Heart left ventricle (tissue), 16 donors: Measurements from ENCODE around the gene SCGB3A2. TPM values are rescaled to one million over a fixed set of nuclear protein-coding genes. Genes with fewer than 3 reads are reported as not detected.

Experiments
- ATAC-seq, 4 donors: fragments of 200-7000 bp; cut with Tn5 transposase; one replicate each; pipeline ENCODE4 v1.9.1; 2020 to 2022; ENCODE audit warnings: moderate library complexity in 4 of 4, mild to moderate bottlenecking in 3 of 4, moderate number of reproducible peaks in 1 of 4
- DNase-seq, 5 donors: peaks; one replicate each; pipeline ENCODE4 v3.0.0-alpha.2; 2020
- H3K27ac ChIP-seq, 12 donors: fragments of 200-600 bp; sonication (generic) in 4 of 12; one replicate each; pipeline versions ENCODE4 v1.5.0 to v1.8.0; 2016 to 2022; ENCODE audit warnings: mild to moderate bottlenecking in 2 of 12
- H3K27me3 ChIP-seq, 9 donors: fragments of 200-600 bp; sonication (generic) in 2 of 9; one replicate each; pipeline versions ENCODE4 v1.5.1 to v1.8.0; 2016 to 2022; ENCODE audit warnings: mild to moderate bottlenecking in 3 of 9
- H3K36me3 ChIP-seq, 9 donors: fragments of 200-600 bp; sonication (generic) in 2 of 9; one replicate each; pipeline versions ENCODE4 v1.5.0 to v1.8.0; 2018 to 2022; ENCODE audit warnings: mild to moderate bottlenecking in 2 of 9
- H3K4me1 ChIP-seq, 12 donors: fragments of 200-600 bp; sonication (generic) in 4 of 12; one replicate each; pipeline versions ENCODE4 v1.5.0 to v1.8.0; 2016 to 2022; ENCODE audit warnings: mild to moderate bottlenecking in 3 of 12
- H3K4me3 ChIP-seq, 12 donors: fragments of 200-600 bp; sonication (generic) in 4 of 12; one replicate each; pipeline versions ENCODE4 v1.5.0 to v1.8.0; 2017 to 2022; ENCODE audit warnings: mild to moderate bottlenecking in 9 of 12, moderate library complexity in 4 of 12
- H3K9me3 ChIP-seq, 12 donors: fragments of 200-600 bp; sonication (generic) in 4 of 12; one replicate each; pipeline versions ENCODE4 v1.5.0 to v1.8.0; 2016 to 2022; ENCODE audit warnings: mild to moderate bottlenecking in 1 of 12
- POLR2A ChIP-seq, 2 donors: fragments of 450-650 bp; IDR thresholded peaks; one replicate each; pipeline ENCODE4 v1.6.1; 2017; ENCODE audit warnings: antibody characterized with exemption in 2 of 2, mild to moderate bottlenecking in 2 of 2, moderate library complexity in 2 of 2
- WGBS, 4 donors: extraction: QIAGEN DNeasy Blood & Tissue Kit in 2 of 4; methylation state at CpG; one replicate each; pipeline versions ENCODE4 v1.1.5 to v1.1.7; 2013 to 2018; 5-methylcytosine and 5-hydroxymethylcytosine counted together
- intact Hi-C, 10 donors: fragments of 100-400 bp; cut with DNase I; formaldehyde crosslinking; loops; one replicate each; pipeline versions ENCODE4 v1.11.1 to v1.14.2; 2022
- polyA plus RNA-seq, 2 donors: library from polyadenylated mRNA; stranded (reverse); fragments of 200-250 nt; gene quantifications; one replicate each; pipeline ENCODE4 v1.2.3, GENCODE V29; 2013
- total RNA-seq, 9 donors: library from RNA; depleted of rRNA in 2 of 9; stranded (reverse); fragments of >200 nt in 2 of 9; fragmentation: NEBNext Ultra II Directional in 3 of 9; extraction: Animal tissue kit (Norgen Biotek cat#: 25700) in 3 of 9; gene quantifications; one replicate each; pipeline versions ENCODE4 v1.1.0 to v1.2.4, GENCODE V29; 2016 to 2023
- TF ChIP-seq, protein P1 (sequence below), 12 donors: fragments of 200-600 bp; sonication (generic) in 4 of 12; IDR thresholded peaks; one replicate each; pipeline versions ENCODE4 v1.5.0 to v1.8.0; 2018 to 2022; ENCODE audit warnings: antibody characterized with exemption in 12 of 12, mild to moderate bottlenecking in 5 of 12
- donor health status: ischemic (EF 13 %, LVEDD 7.1; RV severe dilation, severe dysfunction).
- donor health status: healthy with polysubstance abuse.
- donor health status: DM: no; HTN: yes; CAD: no.
- donor health status: DM: no; HTN: no; CAD: no.
- donor health status: ischemic (EF 25% LVEDD 6.9; RV normal size, moderate dysfunction).
- donor health status: ischemic (EF 25% LVEDD 5.7; RV mildly dilated, moderate dysfunction).
- donor health status: healthy.
- donor health status: DM: yes; HTN: yes; CAD: no.
- donor health status: ischemic (EF 35%, LVEDD 5.7; RV mildly dilated, moderate dysfunction).
- donor health status: nonischemic (EF 11% LVEDD 7.7; RV severe dilation, severe dysfunction).
- donor health status: DM: yes; HTN: yes; CAD: no.
- donor health status: PGD.
- donor health status: ischemic (EF 29% LVEDD 5.4; RV normal size, mild dysfunction).
- donor health status: nonischemic (EF 23%, LVEDD 6.1; RV moderate dilation, normal function).

The SCGB3A2 gene
- total and polyA plus RNA-seq, 11 donors: 0.30 TPM; not detected in 10

DNA sequence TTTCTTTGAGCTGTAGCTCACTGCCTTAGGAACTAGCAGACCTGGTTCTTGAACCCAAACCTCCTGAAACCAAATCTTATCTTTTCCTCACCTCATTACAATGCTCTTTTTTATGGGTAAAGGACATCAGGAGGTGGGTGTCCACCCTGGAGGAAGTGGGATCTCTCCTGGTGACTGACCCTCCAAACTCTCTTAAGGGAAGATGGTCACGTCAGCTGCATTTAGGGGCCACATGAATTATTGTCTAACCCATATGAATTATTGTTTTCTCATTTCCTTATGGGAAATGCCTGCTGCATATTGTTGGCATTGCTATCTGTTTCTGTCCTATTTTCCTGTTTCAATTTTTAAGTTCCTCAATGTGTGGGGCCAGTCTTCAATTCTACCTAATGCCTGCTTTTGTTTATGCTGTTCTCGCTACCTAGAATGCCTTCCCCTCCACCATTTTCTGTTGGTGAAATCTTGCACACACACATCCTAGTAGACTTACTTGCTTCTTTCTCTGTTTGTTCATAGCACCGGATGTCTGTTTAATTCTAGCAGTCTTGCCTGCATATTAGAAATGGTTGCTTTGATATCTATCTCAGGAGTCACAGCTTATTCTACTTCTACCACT is 25.0 kb upstream of the SCGB3A2 start:
- Histone ChIP-seq H3K4me1 (peaks cover 0 to 3% (median 0%) of the 10 kb centered on the region in 12 donors), H3K36me3 (no peaks in the 10 kb centered on the region), H3K27me3 (no peaks in the 10 kb centered on the region), H3K9me3 (no peaks in the 10 kb centered on the region), H3K27ac (no peak overlapping the region), H3K4me3 (no peak overlapping the region)
- intact Hi-C loops: loop anchor here in 2 of 10 donors (10.0 kb wide), 1 partner anchor 261 kb away; no protein-coding TSS in a partner anchor
- no peak for DNase-seq
- ATAC-seq: no peak
- WGBS, 4 donors: 63 to 72% (median 67%) methylated on average over 3 of the region's 3 CpGs
- no peak for TF ChIP-seq POLR2A (IDR thresholded peaks at IDR 0.05)
- TF ChIP-seq, protein P1, sequence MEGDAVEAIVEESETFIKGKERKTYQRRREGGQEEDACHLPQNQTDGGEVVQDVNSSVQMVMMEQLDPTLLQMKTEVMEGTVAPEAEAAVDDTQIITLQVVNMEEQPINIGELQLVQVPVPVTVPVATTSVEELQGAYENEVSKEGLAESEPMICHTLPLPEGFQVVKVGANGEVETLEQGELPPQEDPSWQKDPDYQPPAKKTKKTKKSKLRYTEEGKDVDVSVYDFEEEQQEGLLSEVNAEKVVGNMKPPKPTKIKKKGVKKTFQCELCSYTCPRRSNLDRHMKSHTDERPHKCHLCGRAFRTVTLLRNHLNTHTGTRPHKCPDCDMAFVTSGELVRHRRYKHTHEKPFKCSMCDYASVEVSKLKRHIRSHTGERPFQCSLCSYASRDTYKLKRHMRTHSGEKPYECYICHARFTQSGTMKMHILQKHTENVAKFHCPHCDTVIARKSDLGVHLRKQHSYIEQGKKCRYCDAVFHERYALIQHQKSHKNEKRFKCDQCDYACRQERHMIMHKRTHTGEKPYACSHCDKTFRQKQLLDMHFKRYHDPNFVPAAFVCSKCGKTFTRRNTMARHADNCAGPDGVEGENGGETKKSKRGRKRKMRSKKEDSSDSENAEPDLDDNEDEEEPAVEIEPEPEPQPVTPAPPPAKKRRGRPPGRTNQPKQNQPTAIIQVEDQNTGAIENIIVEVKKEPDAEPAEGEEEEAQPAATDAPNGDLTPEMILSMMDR (IDR thresholded peaks at IDR 0.05): no peak

- ATAC-seq (no peak), DNase-seq (no peak)
- Histone ChIP-seq H3K27me3 (no peaks in the 10 kb centered on the region), H3K4me3 (no peak overlapping the region), H3K36me3 (no peaks in the 10 kb centered on the region), H3K9me3 (no peaks in the 10 kb centered on the region), H3K27ac (no peak overlapping the region), H3K4me1 (peaks cover 0 to 3% (median 0%) of the 10 kb centered on the region in 12 donors)
- WGBS, 4 donors: 59 to 84% (median 80%) methylated on average over 3 of the region's 3 CpGs
- intact Hi-C loops: loop anchor here in 2 of 10 donors (10.0 kb wide), 1 partner anchor 260 kb away; no protein-coding TSS in a partner anchor
- TF ChIP-seq, protein P1 (IDR thresholded peaks at IDR 0.05): no peak
- TF ChIP-seq POLR2A (IDR thresholded peaks at IDR 0.05): no peak
Observed at GRCh38 chr5:147854331-147854730, 24.2 kb upstream of the SCGB3A2 start.

GRCh38 chr5:147854894-147855773 is 23.4 kb upstream of the SCGB3A2 start:
- no peak for DNase-seq
- H3K4me1 ChIP-seq: peaks cover 0 to 3% (median 0%) of the 10 kb centered on the region in 12 donors
- H3K27me3 ChIP-seq: no peaks in the 10 kb centered on the region
- intact Hi-C loops: loop anchor here in 4 of 10 donors (5.0 to 10.0 kb wide), 2 partner anchors 82 to 260 kb away; no protein-coding TSS in a partner anchor
- H3K9me3 ChIP-seq: no peaks in the 10 kb centered on the region
- H3K4me3 ChIP-seq: no peak overlapping the region
- no peaks in the 10 kb centered on the region for H3K36me3 ChIP-seq
- no peak overlapping the region for H3K27ac ChIP-seq
- ATAC-seq: no peak
- 74 to 80% (median 76%) methylated on average over 11 of the region's 11 CpGs for WGBS, 4 donors
- TF ChIP-seq, protein P1 (IDR thresholded peaks at IDR 0.05): no peak
- no peak for TF ChIP-seq POLR2A (IDR thresholded peaks at IDR 0.05)

- no peak for ATAC-seq
- 38 to 44% (median 41%) methylated on average over 4 of the region's 4 CpGs for WGBS, 4 donors
- intact Hi-C loops: loop anchor here in 8 of 10 donors (2.0 to 10.0 kb wide), 3 partner anchors 79 to 259 kb away; no protein-coding TSS in a partner anchor
Observed at GRCh38 chr5:147855774-147856069, 22.8 kb upstream of the SCGB3A2 start.

More at GRCh38 chr5:147855774-147856069, 22.8 kb upstream of the SCGB3A2 start:
- no peak overlapping the region for H3K27ac ChIP-seq
- no peaks in the 10 kb centered on the region for H3K36me3 ChIP-seq
- no peak for TF ChIP-seq POLR2A (IDR thresholded peaks at IDR 0.05)
- TF ChIP-seq, protein P1 (IDR thresholded peaks at IDR 0.05): no peak
- DNase-seq: no peak
- peaks cover 0 to 3% (median 0%) of the 10 kb centered on the region in 12 donors for H3K4me1 ChIP-seq
- no peaks in the 10 kb centered on the region for H3K27me3 ChIP-seq
- H3K9me3 ChIP-seq: no peaks in the 10 kb centered on the region
- H3K4me3 ChIP-seq: no peak overlapping the region
